Neural cell (in vitro differentiated cells): ENCODE data around the gene UBE3B. TPM values are rescaled to one million over a fixed set of nuclear protein-coding genes. Genes with fewer than 3 reads are reported as not detected.

ENCODE experiments used
- H2AFZ ChIP-seq: fragments of 200-600, 300-800 bp; sonication (generic), shearing (Covaris generic); 2 replicates; pipeline ENCODE4 v1.6.0; 2014; ENCODE audit warnings: low read depth, mild to moderate bottlenecking, antibody characterized with exemption, low read length, moderate library complexity
- H3F3A ChIP-seq: fragments of 200-600 bp; shearing (Covaris generic); 2 replicates; pipeline ENCODE4 v1.6.1; 2016; ENCODE audit warnings: mild to moderate bottlenecking, moderate library complexity, mixed read lengths, antibody characterized with exemption, low read length; ENCODE audit not compliant: insufficient read depth, poor library complexity, severe bottlenecking
- H3K27ac ChIP-seq: fragments of 200-600, 300-800 bp; sonication (generic), shearing (Covaris generic); 2 replicates; pipeline ENCODE4 v1.5.1; 2014; ENCODE audit warnings: mild to moderate bottlenecking, low read length, moderate library complexity
- H3K27me3 ChIP-seq: fragments of 300-800, 200-600 bp; sonication (generic), shearing (Covaris generic); 2 replicates; pipeline ENCODE4 v1.6.0; 2014; ENCODE audit warnings: mild to moderate bottlenecking, low read depth, low read length, moderate library complexity; ENCODE audit not compliant: insufficient read depth
- H3K36me3 ChIP-seq: fragments of 300-800, 200-600 bp; sonication (generic), shearing (Covaris generic); 2 replicates; pipeline ENCODE4 v1.5.1; 2014; ENCODE audit warnings: mild to moderate bottlenecking, antibody characterized with exemption, low read length, moderate library complexity; ENCODE audit not compliant: insufficient read depth
- H3K4me2 ChIP-seq: fragments of 300-800, 200-600 bp; sonication (generic), shearing (Covaris generic); 2 replicates; pipeline ENCODE4 v1.6.0; 2014; ENCODE audit warnings: mild to moderate bottlenecking, low read length
- H3K4me3 ChIP-seq: fragments of 300-800, 200-600 bp; sonication (generic), shearing (Covaris generic); 2 replicates; pipeline ENCODE4 v1.5.1; 2014; ENCODE audit warnings: mild to moderate bottlenecking, low read length, moderate library complexity
- H3K79me2 ChIP-seq: fragments of 200-600 bp; shearing (Covaris generic); replicated peaks from 2 replicates; pipeline ENCODE4 v1.6.0; 2014; ENCODE audit warnings: mild to moderate bottlenecking, low read length, moderate library complexity; ENCODE audit not compliant: insufficient read depth
- H3K9ac ChIP-seq: fragments of 300-800, 200-600 bp; sonication (generic), shearing (Covaris generic); 2 replicates; pipeline ENCODE4 v1.6.1; 2016; ENCODE audit warnings: mild to moderate bottlenecking, low read length, mixed read lengths
- H3K9me2 ChIP-seq: fragments of 200-600 bp; shearing (Covaris generic); 2 replicates; pipeline ENCODE4 v1.6.1; 2016; ENCODE audit warnings: mild to moderate bottlenecking, low read length, mixed read lengths; ENCODE audit not compliant: insufficient read depth
- H3K9me3 ChIP-seq: fragments of 200-600, 300-800 bp; sonication (generic), shearing (Covaris generic); 2 replicates; pipeline ENCODE4 v1.6.1; 2016; ENCODE audit warnings: mild to moderate bottlenecking, mixed run types, low read length, moderate library complexity, mixed read lengths
- H4K20me1 ChIP-seq: fragments of 200-600 bp; shearing (Covaris generic); 2 replicates; pipeline ENCODE4 v1.6.1; 2016; ENCODE audit warnings: mild to moderate bottlenecking, mixed run types; ENCODE audit not compliant: insufficient read depth
- EP300 ChIP-seq: fragments of 450-650 bp; conservative IDR thresholded peaks from 2 replicates; pipeline ENCODE4 v1.6.1; 2014; ENCODE audit warnings: antibody characterized with exemption, mild to moderate bottlenecking, moderate library complexity; ENCODE audit not compliant: poor library complexity, severe bottlenecking
- EZH2 ChIP-seq: fragments of 200-600, 300-800 bp; shearing (Covaris generic), sonication (generic); IDR thresholded peaks from 2 replicates; pipeline ENCODE4 v1.6.1; 2014; ENCODE audit warnings: antibody characterized with exemption, low read length, borderline replicate concordance, mild to moderate bottlenecking; ENCODE audit not compliant: insufficient read depth, poor library complexity, severe bottlenecking
- MXI1 ChIP-seq: fragments of 450-650 bp; conservative IDR thresholded peaks from 2 replicates; pipeline ENCODE4 v1.6.1; 2014; ENCODE audit warnings: antibody characterized with exemption, mild to moderate bottlenecking; ENCODE audit not compliant: poor library complexity, severe bottlenecking
- POLR2AphosphoS5 ChIP-seq: IDR thresholded peaks from 2 replicates; pipeline ENCODE4 v1.6.1; 2012
- RAD21 ChIP-seq: fragments of 450-650 bp; conservative IDR thresholded peaks from 2 replicates; pipeline ENCODE4 v1.6.1; 2014; ENCODE audit warnings: antibody characterized with exemption, mild to moderate bottlenecking, moderate library complexity
- SMC3 ChIP-seq: fragments of 450-650 bp; conservative IDR thresholded peaks from 2 replicates; pipeline ENCODE4 v1.6.1; 2014; ENCODE audit warnings: antibody characterized with exemption, mild to moderate bottlenecking, moderate library complexity; ENCODE audit not compliant: poor library complexity
- TAF1 ChIP-seq: IDR thresholded peaks from 2 replicates; pipeline ENCODE4 v1.6.1; 2012; ENCODE audit warnings: low read depth
- polyA plus RNA-seq: library from polyadenylated mRNA; depleted of rRNA; stranded (reverse); fragments of >200 nt; gene quantifications from 2 replicates; pipeline ENCODE4 v1.2.3, GENCODE V29; 2014
- TF ChIP-seq, protein P1 (sequence below): fragments of 450-650 bp; IDR thresholded peaks from 2 replicates; pipeline ENCODE4 v1.5.1; 2014; ENCODE audit warnings: antibody characterized with exemption, mild to moderate bottlenecking, moderate library complexity; ENCODE audit not compliant: poor library complexity, severe bottlenecking
- TF ChIP-seq, protein P2 (sequence below): IDR thresholded peaks from 2 replicates; pipeline ENCODE4 v1.6.1; 2012; ENCODE audit warnings: borderline replicate concordance

Gene UBE3B
- polyA plus RNA-seq, 1 donor from 2014 or later: 21.7 TPM

DNA sequence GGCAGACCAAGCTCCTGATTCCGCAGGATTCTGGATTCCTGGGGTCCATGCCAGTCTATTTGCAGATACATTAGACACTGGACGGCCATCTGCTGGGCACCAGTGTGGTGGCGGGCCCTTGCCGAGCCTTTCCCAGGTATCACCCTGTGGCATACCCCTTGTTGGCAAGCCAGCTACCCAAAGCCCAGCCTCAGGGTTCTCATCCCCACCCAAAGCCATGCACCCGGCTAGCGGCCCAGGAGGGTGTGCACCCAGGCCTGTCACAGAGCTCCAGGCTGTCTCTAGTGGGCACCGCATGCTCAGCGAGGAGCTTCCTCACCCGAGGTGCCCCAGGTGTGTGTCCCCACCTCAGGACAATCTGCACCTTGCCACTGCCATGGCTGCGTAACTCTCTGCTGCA, 82.2 kb downstream of the UBE3B start:
- Histone ChIP-seq H2AFZ (no peak overlapping the region), H3K79me2 (no peaks in the 10 kb centered on the region), H3F3A (no peaks in the 10 kb centered on the region), H3K27ac (no peak overlapping the region), H3K27me3 (no peaks in the 10 kb centered on the region), H3K9me2 (no peaks in the 10 kb centered on the region), H3K36me3 (no peaks in the 10 kb centered on the region), H3K4me2 (no peak overlapping the region), H3K9me3 (no peaks in the 10 kb centered on the region), H3K4me3 (no peak overlapping the region), H3K9ac (no peak overlapping the region), H4K20me1 (no peaks in the 10 kb centered on the region)
- TF ChIP-seq SMC3: no peak
- TF ChIP-seq TAF1: no peak
- no peak for TF ChIP-seq POLR2AphosphoS5
- no peak for TF ChIP-seq MXI1
- TF ChIP-seq, protein P1, sequence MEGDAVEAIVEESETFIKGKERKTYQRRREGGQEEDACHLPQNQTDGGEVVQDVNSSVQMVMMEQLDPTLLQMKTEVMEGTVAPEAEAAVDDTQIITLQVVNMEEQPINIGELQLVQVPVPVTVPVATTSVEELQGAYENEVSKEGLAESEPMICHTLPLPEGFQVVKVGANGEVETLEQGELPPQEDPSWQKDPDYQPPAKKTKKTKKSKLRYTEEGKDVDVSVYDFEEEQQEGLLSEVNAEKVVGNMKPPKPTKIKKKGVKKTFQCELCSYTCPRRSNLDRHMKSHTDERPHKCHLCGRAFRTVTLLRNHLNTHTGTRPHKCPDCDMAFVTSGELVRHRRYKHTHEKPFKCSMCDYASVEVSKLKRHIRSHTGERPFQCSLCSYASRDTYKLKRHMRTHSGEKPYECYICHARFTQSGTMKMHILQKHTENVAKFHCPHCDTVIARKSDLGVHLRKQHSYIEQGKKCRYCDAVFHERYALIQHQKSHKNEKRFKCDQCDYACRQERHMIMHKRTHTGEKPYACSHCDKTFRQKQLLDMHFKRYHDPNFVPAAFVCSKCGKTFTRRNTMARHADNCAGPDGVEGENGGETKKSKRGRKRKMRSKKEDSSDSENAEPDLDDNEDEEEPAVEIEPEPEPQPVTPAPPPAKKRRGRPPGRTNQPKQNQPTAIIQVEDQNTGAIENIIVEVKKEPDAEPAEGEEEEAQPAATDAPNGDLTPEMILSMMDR: no peak
- TF ChIP-seq RAD21: no peak
- TF ChIP-seq EZH2: no peak

DNA sequence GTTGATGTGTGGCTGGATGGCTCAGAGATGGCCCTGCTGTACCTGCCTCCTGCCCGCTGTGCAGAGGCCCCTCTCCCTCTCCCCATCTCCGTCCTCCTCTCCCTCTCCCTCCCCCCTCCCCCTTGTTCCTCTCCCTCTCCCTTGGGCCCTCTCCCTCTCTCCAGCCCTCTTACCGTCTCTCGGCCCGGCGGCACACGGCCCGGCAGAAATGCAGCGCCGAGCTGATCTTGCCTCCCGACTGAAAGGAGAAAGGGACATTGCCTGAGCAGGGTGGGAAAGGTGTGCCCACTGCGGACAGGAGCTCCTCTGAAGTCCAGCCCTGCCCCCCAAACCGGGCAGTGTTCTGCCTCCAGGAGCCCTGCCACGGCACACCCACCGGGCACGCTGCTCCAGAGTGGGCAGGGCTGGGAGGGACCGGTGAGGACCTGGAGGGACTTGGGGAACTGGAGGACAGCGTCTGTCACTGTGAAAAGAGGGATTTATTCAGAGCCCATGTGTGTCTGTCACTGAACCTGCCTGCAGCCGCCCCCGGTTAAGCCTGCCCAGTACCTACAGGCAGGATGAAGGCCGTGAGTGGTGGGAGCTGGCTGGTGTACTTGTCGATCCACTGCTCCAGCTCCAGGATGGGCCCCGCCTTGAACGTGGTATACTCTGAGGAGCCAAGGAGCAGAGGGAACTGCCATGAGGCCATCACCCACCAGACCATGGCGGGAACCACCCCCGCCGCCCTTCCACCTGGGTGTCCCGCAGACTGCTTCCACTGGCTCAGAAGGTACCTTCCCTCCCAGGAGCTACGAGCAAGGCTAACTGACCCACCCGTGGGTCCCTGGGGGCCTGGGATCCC, 83.7 kb downstream of the UBE3B start:
- TF ChIP-seq SMC3: no peak
- TF ChIP-seq, protein P2, sequence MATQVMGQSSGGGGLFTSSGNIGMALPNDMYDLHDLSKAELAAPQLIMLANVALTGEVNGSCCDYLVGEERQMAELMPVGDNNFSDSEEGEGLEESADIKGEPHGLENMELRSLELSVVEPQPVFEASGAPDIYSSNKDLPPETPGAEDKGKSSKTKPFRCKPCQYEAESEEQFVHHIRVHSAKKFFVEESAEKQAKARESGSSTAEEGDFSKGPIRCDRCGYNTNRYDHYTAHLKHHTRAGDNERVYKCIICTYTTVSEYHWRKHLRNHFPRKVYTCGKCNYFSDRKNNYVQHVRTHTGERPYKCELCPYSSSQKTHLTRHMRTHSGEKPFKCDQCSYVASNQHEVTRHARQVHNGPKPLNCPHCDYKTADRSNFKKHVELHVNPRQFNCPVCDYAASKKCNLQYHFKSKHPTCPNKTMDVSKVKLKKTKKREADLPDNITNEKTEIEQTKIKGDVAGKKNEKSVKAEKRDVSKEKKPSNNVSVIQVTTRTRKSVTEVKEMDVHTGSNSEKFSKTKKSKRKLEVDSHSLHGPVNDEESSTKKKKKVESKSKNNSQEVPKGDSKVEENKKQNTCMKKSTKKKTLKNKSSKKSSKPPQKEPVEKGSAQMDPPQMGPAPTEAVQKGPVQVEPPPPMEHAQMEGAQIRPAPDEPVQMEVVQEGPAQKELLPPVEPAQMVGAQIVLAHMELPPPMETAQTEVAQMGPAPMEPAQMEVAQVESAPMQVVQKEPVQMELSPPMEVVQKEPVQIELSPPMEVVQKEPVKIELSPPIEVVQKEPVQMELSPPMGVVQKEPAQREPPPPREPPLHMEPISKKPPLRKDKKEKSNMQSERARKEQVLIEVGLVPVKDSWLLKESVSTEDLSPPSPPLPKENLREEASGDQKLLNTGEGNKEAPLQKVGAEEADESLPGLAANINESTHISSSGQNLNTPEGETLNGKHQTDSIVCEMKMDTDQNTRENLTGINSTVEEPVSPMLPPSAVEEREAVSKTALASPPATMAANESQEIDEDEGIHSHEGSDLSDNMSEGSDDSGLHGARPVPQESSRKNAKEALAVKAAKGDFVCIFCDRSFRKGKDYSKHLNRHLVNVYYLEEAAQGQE: no peak
- TF ChIP-seq MXI1: no peak
- no peak for TF ChIP-seq EZH2
- TF ChIP-seq, protein P1: no peak
- TF ChIP-seq POLR2AphosphoS5: no peak
- TF ChIP-seq TAF1: no peak
- no peak for TF ChIP-seq EP300
- TF ChIP-seq RAD21: no peak
- H3F3A ChIP-seq: no peaks in the 10 kb centered on the region

More for the DNA sequence above, 83.7 kb downstream of the UBE3B start:
- no peaks in the 10 kb centered on the region for H3K79me2 ChIP-seq
- H3K9ac ChIP-seq: no peak overlapping the region
- H3K9me2 ChIP-seq: no peaks in the 10 kb centered on the region
- H3K27me3 ChIP-seq: no peaks in the 10 kb centered on the region
- no peak overlapping the region for H3K4me2 ChIP-seq
- H3K4me3 ChIP-seq: no peak overlapping the region
- no peaks in the 10 kb centered on the region for H4K20me1 ChIP-seq
- no peaks in the 10 kb centered on the region for H3K36me3 ChIP-seq
- no peak overlapping the region for H2AFZ ChIP-seq
- H3K27ac ChIP-seq: no peak overlapping the region
- no peaks in the 10 kb centered on the region for H3K9me3 ChIP-seq
